GM04504 (cell line): ENCODE data around the gene TNRC6C.
"Not testable (repeated sequence)": the region's sequence is repeated elsewhere in the genome, so short reads cannot be mapped to it uniquely, and the experiment has no call there.

Experiments
- DNase-seq: peaks from one replicate; pipeline ENCODE4 v3.0.0-alpha.2; 2012; ENCODE audit warnings: low read depth

Gene TNRC6C

DNA sequence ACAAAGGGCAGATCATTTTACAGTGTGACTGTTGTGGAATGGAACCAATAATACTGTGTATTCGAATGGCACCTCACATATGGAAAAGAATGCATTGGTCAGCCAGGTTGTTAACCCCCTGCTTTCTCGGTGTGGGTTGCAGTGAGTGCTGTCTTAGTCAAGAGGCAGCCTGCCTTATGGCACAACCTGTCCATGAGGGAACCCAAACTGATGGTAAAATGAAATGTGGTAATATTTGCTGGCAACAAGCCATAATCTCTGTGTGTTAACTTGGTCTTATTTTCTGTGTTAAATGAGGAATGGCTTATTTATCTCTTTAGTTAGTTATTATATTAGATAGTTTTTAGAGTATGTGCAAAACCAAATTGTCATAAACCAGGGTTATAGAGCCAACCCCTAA lies 88.4 kb downstream of the TNRC6C start:
- no peak for DNase-seq

DNA sequence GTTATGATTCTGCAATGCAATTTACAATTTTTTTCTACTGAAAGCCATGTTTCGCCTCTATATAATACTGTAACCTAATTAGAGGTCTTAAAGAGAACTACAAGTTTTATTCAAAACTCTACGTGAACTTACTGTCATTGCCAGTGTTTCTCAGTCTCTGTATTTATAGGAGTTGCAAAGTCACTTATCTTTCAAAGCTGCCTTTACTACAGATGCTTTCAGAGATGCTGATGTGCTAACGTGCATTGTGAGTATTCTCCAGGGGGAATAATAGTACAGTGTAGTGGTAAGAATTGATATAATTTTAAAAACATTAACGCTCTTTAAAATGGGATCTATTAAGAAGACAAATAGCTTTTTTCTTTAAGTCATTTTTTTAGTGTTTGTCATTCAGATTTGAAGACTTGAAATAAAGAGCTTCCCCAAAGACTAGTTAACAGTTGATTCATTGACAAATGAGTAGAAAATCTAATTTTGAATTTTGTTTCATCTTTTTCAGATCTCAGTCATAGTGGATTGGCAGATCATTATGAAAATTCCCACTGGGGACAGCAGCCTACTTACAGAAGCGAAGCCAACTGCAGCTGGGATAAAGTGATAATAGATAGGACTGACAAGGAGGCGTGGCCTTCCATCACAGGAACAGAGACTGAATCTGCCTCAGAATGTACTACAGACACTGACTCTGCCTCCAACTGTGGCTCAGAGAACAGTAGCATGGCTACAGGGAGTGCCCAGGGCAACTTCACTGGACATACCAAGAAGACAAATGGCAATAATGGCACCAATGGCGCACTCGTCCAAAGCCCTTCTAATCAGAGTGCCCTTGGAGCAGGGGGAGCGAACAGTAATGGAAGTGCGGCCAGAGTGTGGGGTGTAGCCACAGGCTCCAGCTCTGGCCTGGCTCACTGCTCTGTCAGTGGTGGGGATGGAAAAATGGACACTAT lies 90.1 kb downstream of the TNRC6C start:
- DNase-seq: no peak

DNA sequence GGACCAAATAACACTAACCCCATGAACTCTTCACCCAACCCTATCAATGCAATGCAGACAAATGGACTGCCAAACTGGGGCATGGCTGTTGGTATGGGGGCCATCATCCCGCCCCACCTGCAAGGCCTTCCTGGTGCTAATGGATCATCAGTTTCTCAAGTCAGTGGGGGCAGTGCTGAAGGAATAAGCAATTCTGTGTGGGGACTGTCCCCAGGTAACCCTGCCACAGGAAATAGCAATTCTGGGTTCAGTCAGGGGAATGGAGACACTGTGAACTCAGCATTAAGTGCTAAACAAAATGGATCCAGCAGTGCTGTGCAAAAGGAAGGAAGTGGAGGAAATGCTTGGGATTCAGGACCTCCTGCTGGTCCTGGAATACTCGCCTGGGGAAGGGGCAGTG lies 91.1 kb downstream of the TNRC6C start:
- no peak for DNase-seq

DNA sequence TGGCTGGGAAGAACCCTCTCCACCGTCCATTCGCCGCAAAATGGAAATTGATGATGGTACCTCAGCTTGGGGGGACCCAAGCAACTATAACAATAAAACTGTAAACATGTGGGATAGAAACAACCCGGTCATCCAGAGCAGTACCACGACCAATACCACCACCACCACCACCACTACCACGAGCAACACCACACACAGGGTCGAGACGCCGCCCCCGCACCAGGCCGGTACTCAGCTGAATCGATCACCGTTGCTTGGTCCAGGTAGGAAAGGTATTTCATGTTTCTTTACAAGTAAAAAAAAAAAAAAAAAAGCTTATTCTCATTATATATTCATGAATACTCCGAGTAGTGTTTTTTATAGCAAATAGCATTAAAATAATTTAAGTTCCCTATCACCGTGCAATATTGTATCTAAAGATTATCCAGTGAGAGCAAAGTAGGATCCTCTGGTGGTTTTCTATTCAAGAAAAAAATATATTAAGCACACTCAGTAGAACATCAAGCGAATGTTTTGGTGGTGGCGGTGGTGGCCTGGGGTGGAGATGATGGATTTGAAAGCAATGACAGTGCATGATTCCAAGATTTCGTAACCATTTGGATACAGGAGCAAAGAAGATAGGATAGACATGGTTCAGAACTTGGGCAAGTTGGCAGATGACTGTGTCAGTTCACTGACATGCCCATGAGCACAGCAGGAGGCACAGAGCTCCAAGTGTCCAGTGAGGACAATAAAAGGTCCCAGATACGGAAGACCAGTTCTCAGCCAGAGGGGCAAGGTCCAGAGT lies 92.9 kb downstream of the TNRC6C start:
- no peak for DNase-seq

DNA sequence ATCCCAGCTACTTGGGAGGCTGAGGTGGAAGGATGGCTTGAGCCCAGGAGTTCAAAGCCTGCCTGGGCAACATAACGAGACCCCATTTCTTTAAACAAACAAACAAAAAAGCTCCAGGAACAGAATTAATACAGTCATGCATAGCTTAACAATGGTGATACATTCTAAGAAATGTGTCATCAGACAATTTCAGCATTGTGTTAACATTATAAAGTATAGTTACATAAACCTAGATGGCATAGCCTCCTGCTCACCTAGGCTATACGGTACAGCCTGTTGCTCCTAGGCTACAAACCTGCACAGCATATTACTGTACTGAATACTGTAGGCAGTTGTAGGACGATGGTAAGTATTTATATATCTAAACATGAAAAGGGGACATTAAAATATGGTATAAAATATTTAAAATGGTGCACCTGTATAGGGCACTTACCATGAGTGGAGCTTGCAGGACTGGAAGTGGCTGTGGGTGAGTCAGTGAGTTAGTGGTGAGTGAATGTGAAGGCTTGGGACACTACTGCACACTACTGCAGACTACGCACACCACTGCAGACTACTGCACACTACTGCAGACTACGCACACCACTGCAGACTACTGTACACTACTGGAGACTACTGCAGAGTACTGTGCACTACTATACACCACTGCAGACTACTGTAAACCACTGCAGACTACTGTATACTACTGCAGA lies 95.4 kb downstream of the TNRC6C start:
- no peak for DNase-seq

DNA sequence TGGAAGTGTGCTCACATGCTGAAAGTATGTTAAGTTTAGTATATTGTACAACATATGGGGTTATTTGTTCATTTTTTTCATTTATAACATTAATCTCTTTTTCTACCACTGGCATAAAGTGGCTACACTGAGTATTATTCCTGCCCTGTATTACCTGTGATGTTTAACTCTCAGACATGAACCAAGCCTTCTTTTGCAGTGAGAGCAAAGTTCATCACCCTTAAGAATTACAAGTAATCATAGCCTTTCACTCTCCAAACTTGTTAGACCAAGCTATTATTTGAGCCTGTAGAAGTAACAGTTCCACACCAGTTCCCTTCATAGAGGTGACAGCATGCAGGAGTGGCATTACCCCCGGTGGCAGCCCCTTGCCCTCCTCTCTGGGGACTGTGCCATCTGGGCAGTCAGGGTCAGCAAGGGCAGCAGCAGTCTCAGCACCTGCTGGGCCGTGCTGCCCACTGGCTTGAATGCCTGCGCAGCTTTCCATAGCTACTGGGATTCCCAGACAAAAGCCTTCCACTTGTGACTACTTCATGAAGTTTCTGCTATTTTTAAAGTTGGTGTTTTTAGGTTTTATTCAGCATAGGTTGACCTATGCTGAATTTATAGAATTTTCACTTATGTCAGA lies 98.7 kb downstream of the TNRC6C start:
- no peak for DNase-seq

DNA sequence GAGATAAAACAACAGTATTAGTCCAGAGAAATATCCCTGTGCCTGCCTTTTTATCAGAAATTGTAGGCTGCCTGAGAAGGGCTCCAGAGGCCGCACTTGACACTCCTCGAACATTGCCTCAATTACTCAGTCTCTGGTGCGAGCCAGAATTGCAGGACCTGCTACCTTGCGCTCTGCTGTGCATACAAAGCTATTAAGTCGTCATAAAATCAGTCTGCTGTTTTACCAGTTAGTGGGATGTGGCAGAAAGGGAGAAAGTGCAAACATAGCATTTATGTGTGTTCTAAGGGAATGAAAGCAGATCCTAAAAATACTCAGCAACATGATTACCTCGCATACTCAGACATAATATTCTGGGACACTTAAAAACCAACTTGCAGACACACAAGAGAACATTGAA lies 99.5 kb downstream of the TNRC6C start:
- no peak for DNase-seq

DNA sequence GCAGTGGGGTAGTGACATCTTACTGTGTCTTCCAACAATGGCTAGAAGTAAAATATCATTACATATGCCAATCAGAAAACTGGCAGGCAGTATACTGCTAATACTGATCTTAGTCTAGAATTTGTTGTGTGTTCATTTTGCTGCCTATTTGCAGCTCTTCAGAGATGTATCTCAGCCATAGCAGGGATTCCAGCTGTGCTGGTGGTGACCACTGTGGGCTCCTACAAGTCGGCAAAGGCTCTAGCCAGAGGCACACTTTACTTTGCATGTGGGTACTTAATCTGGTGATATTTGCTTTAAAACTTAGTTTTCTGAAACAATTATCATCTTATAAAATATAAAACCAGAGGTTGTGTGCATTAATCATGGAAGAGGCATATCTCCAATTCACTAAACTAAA lies 100.1 kb downstream of the TNRC6C start:
- DNase-seq: no peak

DNA sequence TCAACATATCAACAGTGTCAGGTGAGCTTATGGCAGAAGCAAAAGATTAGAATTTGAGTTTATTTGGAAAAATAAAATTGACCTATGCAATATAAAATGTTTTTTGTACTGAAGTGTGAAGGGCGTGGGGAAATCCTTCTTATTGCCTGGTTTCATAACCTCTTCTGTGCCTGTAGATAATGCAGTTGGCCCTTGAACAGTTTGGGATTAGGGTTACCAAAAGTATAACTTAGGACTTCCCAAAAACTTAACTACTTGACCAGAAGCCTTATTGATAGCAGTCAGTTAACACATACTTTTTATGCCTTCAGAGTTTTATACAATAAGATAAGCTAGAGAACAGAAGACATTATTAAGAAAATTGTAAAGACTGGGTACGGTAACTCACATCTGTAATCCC lies 104.1 kb downstream of the TNRC6C start:
- no peak for DNase-seq

DNA sequence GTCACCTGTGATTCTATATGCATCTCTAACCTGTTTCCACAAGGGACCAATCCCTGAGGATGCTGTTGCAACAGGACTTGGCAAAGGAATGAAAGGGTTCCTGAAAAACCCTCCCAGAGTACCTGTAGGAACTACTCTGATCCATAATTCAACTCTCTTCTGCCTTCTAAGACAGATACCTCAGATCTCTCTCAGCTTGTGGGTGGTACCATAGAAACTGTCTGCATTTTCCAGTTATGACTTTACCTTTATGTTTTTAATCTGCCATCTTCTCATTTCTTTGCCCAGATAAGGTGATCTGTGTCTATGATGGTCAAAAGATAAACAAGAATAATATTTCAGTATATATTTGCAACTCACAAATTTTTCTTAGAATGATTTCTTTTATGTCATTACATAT lies 105.0 kb downstream of the TNRC6C start:
- DNase-seq: no peak

DNA sequence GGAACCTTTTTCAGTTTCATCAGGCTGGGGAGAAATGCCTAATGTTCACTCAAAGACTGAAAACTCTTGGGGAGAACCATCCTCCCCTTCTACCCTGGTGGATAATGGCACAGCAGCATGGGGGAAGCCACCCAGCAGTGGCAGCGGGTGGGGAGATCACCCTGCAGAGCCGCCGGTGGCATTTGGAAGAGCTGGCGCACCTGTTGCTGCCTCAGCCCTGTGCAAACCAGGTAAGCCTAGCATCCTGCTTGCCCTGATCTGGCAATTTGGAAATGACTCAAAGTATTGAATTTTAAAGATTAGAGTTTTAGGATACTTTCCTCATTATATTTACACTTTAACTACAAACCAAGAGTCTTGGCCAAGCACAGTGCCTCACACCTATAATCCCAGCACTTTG lies 106.2 kb downstream of the TNRC6C start:
- no peak for DNase-seq

DNA sequence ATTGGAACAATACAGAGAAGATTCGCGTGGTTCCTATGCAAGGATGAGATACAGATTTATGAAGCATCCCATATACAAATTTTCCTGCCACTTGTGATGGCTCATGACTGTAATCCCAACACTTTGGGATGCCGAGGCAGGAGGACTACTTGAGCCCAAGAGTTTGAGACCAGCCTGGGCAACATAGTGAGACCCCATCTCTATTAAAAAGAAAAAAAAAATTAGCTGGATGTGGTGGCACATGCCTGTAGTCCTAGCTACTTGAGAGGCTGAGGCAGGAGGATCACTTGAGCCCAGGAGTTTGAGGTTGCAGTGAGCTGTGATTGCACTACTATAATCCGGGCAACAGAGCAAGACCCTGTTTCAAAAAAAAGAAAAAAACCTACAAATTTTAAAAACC lies 108.5 kb downstream of the TNRC6C start:
- not testable (repeated sequence) for DNase-seq

DNA sequence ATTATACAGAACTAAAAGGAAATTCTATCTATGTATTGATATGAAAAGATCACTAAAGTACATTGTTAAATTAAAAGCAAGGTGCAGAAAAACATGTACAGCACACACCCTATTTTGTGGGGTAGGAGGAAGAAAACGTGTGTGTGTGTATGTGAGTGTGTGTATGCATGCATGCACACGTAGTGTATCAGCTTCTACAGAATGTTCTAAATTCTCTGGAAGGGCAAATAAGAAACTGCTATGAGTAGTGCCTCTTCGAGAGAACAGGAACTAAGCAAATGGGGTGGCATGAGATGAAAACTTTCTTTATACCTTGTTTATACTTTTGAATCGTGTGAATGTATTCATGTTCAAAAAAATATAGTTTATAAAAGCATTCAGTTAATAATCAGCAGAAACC lies 111.2 kb downstream of the TNRC6C start:
- DNase-seq: no peak

DNA sequence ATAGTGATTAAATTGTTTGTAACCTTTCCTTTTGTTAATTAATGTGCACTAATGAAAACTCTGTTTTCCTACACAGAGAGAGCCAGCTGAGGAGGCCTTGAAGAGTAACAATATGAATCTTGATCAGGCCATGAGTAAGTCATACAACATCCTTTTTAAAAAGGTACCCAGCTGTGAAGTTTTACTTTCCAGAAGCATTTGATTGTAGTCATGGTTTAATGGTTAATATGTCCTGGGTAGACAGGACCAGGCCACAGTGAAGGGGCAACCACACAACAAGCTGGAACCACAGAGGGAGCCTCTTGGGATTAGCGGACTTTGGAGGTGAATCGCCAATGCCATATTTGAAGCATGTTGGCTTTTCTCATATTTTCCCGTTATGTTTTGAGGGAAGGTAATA lies 114.5 kb downstream of the TNRC6C start:
- DNase-seq: no peak

DNA sequence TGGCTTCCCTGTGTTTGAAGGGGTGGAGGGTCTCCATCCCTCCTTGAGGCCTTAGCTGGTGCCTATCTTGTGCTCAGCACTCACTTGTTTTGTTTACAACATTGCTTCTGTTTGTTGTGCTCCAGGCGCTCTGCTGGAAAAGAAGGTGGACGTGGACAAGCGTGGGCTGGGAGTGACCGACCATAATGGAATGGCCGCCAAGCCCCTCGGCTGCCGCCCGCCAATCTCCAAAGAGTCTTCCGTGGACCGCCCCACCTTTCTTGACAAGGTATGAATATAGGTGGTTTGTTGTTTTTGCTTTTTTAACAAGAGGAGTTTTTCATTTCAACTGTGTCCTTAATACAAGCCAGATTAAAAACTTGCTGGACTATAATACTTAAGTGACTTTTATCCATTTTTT lies 116.5 kb downstream of the TNRC6C start:
- DNase-seq: no peak

DNA sequence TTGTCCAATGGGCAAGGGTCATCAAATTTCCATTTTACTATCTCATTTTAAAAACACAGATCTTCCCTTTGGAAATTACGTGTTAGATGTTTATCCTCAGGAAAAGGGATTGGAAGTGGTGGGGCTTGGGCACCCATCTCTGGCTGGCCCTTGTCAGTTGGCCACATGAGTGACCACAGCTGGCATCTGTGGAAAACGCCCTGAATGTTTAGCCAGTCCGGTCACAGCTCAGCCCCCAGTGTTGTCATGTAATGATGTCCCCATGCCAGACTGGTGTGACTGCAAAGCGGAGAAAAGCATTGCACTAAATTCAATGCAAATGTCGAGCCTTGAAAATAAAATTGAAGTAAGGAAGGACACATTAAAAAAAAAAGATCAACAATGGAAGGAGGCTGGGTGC lies 117.0 kb downstream of the TNRC6C start:
- DNase-seq: no peak

DNA sequence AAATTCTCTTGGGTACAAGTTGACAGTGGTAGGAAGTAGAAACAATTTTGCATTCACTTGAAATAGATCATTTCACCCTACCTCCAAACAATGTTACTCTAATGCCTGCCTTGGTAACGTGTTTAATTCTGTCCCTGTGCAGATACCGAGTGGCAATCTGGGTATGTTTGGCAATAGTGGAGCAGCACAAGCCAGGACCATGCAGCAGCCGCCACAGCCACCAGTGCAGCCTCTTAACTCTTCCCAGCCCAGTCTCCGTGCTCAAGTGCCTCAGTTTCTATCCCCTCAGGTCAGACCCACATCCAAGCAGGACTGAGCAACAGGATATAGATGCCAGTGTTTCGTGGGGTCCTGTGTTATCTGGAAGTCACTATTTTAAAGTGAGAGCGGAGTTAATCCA lies 120.8 kb downstream of the TNRC6C start:
- no peak for DNase-seq

DNA sequence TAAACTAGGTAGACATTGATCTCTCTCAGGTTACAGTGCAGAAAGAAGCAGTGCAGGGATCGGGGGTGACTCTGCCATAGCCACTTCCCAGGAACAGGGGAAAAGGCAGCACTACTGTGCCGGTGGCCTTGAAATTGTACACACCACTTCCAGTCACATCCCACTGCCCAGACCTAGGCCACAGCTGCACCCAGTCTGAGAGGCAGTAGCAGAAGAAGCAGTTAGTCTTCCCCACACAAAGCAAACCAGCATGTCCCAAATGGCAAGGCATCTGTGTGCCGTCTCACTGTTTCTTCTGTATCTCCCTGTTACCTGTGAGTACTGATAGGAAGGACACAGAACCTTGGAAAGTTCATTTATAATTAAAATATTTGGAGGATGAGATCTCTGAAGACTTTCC lies 123.0 kb downstream of the TNRC6C start:
- no peak for DNase-seq

DNA sequence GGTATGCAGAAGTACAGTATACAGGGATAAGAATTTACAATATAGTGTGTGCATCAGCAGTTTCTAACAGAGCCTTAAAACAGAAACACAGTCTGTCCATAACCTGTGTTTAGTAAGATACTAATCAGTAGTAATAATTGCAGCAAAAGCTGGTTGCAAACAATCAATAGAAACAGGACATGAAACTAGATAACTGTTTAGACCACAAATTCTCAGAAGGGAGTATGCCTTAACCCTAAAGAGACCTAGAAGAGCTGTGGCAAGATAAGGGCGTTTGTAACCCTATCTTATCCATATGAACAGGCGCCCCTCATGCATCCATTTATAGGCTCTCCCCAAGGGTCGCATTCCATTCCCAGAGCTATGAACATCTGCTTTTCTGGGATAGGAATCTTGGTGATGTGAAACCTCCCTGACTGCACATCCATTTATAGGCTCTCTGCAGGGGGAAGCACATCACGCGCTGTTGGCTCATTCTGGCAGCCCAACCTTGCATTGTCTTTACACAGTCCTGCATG lies 123.9 kb downstream of the TNRC6C start:
- not testable (repeated sequence) for DNase-seq

DNA sequence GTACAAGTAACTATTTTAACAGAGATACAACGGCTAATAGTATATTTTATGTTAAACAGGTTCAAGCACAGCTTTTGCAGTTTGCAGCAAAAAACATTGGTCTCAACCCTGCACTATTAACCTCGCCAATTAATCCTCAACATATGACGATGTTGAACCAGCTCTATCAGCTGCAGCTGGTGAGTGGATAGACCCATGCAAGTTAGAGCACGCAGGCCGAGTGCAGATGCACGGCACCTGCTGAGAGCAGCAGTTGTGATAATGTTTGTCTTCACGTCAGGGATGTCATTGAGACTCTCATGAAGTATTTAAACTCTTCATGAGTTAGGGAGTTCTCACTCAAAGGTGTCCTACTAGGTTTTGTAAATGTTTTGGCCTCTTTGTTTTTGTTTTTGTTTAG lies 124.5 kb downstream of the TNRC6C start:
- no peak for DNase-seq

DNA sequence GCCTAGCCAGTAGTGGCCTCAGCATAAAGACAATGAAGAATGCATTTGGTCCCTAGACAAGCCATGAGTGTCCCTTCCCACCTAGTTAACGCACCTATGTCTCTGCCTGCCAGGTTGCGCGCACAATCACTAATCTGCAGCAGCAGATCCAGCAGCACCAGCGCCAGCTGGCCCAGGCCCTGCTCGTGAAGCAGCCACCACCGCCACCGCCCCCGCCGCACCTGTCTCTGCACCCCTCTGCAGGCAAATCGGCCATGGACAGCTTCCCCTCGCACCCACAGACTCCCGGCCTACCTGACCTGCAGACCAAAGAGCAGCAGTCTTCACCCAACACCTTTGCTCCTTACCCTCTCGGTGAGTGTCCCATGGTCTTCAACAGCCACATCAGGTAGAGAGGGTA lies 128.2 kb downstream of the TNRC6C start:
- no peak for DNase-seq

DNA sequence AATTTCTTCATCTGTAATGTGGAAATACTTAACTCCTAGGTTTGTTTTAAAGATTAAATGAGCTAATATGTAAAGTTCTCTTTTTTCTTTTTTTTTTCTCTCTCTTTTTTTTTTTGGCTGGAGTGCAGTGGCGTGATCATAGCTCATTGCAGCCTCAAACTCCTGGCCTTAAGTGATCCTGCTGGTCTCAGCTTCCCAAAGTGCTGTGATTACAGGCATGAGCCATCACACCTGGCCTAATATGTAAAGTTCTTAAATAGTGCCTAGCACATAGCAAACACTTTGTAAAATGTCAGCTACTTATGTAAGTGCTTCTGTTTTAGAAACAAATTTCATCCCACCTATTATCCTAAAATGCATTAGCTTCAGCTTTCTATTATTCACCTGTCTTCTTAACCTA lies 130.0 kb downstream of the TNRC6C start:
- DNase-seq: no peak
